Stimulated activated CD4-positive, alpha-beta T cell treated with anti-CD3 and anti-CD28 coated beads, Interleukin-2, amount 100 ng/mL, for 48 hours (primary cell): ENCODE measurements around the gene PCDHGA1.
"Not testable (repeated sequence)": the region's sequence is repeated elsewhere in the genome, so short reads cannot be mapped to it uniquely, and the experiment has no call there.

ENCODE experiments used
- DNase-seq, 2 donors: peaks; one replicate each; pipeline ENCODE4 v3.0.0-alpha.2; 2020

Gene PCDHGA1

DNA sequence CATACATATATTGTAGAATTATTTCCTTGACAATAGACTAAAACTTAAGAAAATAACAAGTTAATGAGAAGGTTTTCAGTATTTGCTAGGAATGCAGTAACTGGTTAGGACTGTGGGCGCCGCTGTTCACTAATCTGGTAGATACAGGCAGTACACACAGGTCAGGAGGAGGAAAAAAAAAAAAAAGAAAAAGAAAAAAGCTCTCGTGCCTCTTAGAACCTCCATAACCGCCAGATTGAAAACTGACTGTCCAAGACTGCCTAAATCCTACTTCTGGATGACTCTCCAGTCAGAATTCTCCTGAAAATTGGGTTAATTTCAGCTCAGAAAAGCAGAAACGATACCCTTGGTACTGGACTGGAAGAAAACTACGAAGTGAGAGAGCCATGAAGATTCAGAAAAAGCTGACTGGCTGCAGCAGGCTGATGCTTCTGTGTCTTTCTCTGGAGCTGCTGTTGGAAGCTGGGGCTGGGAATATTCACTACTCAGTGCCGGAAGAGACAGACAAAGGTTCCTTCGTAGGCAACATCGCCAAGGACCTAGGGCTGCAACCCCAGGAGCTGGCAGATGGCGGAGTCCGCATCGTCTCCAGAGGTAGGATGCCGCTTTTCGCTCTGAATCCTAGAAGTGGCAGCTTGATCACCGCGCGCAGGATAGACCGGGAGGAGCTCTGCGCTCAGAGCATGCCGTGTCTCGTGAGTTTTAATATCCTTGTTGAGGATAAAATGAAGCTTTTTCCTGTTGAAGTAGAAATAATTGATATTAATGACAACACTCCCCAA is at the start of gene PCDHGA1:
TSS of gene PCDHGA1 (plus strand) at position 216 of the 782 bp plus-strand sequence.
- DNase-seq: no peak

DNA sequence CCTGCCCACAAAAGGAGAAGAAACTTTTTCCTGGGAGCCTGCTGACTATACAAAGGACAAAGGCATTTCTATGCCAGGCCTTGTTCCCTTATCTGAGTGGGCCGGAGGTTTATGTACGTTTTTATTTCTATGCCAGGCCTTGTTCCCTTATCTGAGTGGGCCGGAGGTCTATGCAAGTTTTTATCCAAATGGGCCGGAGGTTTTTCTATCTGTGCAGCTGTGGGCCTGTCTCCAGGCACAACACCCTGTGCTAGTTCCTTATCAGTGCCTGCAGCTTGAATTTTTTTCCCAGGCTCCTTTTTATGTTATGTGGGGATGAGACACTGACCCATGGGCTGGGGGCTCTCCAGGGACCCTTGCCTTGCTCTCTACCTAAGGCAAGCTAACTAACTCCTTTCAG is 31.9 kb upstream of the PCDHGA1 start:
- DNase-seq: no peak

DNA sequence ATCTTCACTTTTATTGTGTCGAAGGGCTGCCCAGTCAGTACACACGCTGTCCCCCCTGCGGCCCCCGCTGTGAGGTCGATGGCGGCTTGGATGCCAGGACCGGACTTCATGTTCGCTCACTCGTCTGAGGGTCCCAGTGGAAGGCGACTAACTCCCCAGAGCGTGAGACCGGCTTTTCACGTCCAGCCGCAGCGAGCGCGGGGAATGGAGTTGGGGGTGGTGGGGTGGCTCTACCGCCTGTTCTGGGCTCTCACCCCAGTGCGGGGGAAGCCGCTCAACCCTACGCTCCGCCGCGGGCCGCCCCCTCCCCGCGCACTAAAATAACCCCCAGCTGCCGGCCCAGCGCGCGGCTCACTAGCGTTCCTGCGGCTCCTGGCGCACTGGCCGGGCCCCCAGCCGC is 26.6 kb upstream of the PCDHGA1 start, which contains the start of gene SLC25A2:
TSS of gene SLC25A2 (minus strand) at position 294 of the 400 bp plus-strand sequence. CDS start at position 110, 184 bp downstream.
- DNase-seq: no peak

DNA sequence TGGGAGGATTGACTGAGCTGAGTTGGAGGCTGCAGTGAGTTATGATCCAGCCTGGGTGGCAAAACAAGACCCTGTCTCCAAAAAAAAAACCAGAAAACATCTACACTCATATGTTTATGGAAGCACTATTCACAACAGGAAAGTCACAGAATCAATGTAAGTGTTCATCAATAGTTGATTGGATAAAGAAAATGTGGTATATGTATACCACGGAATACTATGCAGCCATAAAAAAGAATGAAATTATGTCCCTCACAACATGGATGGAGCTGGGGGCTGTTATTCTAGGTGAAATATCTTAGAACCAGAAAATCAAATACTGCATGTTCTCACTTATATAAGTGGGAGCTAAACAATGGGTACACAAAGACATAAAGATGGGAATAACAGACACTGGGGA is 23.7 kb upstream of the PCDHGA1 start:
- DNase-seq: no peak

DNA sequence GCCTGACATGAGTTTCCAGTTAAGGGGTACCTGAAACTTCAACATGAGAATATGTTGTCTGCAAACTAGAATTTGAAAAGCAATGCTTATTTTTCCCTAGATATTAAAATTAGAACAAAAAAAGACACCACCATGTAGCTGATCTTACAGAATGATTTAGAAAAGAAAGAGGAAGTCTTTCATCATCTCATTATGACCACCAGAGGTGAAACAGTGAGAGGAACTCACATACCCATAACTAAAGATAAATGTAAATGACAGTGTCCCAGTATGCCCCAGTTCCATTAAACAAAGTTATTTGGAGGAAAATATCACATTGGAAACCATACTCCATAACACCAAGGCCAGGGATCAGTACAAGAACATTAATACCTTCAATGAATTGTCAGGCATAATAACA is 16.6 kb upstream of the PCDHGA1 start:
- DNase-seq: no peak

- DNase-seq: not testable (repeated sequence)
These were observed 13.4 kb upstream of the PCDHGA1 start for GRCh38 chr5:141316963-141317362.

DNA sequence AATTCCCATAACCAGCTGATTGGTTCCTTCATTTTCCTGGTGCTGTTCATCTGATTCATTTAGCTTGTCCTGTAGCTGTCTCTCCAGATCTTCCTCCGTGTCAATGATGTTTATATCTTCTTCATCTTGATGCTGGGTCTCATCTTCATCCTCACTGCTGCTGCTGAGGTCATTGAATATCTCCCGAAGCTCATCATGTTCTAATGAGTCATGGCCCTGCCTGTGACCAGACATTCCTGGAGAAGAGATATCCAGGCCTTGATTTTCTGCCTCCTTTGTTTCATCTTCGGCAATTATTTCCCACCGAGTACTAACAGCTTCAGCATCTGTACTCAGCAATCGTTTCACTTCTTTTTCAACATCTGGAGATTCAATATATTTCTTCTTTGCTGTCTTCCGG is 11.1 kb upstream of the PCDHGA1 start:
- no peak for DNase-seq

DNA sequence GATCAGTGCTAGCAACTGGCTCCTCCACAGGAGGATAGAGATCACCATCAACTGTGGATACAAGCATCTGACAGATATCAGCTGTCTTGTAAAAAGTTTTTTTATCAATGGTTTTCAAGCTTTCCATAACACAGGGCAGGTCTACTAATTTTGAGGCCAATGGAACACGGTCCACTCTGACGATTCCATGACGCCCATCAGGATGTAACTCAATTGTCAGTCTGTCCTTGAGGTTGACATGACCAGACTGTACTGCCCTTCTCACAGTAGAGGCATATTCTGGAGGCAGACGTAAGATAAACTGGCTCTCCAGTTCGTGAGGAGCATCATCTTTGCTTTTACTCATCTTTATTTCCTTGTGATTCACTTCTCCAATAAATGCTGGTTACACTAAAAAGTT is 10.6 kb upstream of the PCDHGA1 start:
- DNase-seq: no peak

DNA sequence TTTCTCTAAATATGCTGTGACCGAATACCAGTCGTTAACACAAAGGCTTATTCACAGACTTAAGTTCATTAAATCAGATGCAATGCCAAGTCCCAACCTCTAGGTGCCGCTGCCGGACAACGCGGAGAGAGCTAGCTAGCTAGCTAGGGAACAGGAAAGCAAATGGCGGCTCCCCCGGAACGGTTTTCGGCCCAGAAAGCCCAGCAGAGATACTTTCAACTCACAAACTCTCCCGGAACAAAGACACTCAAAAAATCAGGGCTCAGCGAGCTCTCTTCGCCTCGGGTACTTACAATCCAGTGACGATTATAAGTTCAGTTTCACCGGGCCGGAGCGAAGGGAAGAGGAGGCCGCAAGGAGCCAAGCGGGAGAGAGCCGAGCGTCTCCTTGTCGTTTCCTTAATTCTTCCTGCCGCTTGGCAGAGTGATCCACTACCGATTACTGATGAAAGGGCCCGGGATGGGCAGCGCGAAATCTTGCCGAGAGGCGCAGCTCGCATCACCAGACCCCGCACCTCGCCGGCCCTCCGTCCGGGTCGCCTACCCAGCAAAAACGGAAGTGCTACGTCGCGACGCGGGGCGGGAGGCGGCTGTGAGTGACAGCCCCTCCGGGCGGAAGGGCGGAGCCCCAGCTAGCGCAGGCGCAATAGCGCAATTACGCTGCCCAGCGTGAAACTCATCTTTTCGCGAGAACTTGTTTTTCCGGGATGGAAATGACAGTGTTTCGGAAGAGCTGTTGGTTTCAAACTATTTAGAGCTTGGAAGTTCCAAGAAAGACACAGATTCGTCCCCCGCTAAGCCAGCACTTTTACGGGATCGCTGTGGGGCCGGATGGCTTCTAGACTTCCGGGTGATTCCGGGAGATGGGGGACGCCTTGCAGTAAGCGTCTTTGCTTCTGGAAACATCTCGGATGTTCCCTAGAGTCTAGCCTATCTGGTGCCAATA is 9.8 kb upstream of the PCDHGA1 start, which contains the start of gene TAF7:
TSS of gene TAF7 (minus strand) at position 560 of the 945 bp plus-strand sequence. CDS start 740 bp downstream, outside the sequence.
- DNase-seq: peak; percentile 84 to 90

GRCh38 chr5:141322261-141322660 is 8.1 kb upstream of the PCDHGA1 start:
- no peak for DNase-seq

- peak; percentile 34 to 52 for DNase-seq
These were observed 4.0 kb upstream of the PCDHGA1 start for GRCh38 chr5:141326088-141326854.

DNA sequence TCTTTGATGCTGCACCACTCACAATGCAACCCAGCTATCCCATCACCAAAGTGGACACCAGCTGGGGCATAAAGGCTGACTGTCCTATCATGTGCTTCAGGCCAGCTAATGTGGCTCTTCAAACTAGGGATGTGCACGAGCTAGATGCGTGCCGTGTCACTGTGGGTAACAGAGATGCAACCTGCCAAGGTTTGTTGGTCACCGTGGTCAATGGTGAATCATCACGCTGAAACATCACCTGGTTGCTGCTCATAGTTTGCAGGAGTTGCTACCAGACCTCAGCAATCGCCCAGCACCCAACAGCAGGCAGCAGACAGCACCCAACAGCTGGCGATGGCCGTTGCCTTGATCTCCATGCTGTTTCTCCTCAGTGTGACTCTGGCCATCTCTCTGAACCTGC is 2.1 kb upstream of the PCDHGA1 start:
- no peak for DNase-seq

DNA sequence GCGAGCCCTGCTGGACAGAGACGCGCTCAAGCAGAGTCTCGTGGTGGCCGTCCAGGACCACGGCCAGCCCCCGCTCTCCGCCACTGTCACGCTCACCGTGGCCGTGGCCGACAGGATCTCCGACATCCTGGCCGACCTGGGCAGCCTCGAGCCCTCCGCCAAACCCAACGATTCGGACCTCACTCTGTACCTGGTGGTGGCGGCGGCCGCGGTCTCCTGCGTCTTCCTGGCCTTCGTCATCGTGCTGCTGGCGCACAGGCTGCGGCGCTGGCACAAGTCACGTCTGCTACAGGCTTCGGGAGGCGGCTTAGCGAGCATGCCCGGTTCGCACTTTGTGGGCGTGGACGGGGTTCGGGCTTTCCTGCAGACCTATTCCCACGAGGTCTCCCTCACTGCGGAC is 2.3 kb downstream of the PCDHGA1 start:
- DNase-seq: not testable (repeated sequence)

DNA sequence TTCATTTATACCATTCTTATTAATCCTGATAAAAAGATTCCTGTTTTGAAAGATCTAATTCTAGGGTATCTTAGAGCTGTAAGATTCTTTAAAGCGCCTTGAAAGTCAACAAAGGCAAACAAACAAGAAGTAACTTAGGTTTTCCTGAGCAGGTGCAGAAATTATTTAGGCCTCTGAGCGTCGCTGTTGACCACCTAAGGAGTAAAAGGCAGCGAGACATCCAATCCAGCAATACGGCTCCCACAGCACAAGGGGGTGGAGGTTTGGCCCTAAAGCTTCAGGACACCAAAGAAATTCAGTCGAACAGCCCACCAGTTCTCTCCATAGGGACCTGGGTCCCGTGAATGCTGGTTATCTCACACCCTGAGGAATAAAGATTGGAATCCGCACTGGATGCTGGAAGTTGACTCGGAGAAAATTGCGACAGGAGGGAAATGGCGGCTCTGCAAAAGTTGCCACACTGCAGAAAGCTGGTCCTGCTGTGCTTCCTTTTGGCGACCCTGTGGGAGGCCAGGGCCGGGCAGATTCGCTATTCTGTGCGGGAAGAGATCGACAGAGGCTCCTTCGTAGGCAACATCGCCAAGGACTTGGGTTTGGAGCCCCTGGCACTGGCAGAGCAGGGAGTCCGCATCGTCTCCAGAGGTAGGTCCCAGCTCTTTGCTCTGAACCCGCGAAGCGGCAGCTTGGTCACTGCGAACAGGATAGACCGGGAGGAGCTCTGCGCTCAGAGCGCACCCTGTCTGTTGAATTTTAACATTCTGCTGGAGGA is 8.4 kb downstream of the PCDHGA1 start, which contains the start of gene PCDHGA2:
TSS of gene PCDHGA2 (plus strand) at position 223 of the 769 bp plus-strand sequence.
- DNase-seq: no peak

DNA sequence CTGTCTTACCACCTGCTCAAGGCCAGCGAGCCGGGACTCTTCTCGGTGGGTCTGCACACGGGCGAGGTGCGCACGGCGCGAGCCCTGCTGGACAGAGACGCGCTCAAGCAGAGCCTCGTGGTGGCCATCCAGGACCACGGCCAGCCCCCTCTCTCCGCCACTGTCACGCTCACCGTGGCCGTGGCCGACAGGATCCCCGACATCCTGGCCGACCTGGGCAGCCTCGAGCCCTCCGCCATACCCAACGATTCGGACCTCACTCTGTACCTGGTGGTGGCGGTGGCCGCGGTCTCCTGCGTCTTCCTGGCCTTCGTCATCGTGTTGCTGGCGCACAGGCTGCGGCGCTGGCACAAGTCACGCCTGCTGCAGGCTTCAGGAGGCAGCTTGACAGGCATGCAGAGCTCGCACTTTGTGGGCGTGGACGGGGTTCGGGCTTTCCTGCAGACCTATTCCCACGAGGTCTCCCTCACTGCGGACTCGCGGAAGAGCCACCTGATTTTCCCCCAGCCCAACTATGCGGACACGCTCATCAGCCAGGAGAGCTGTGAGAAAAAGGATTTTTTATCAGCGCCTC is 10.6 kb downstream of the PCDHGA1 start:
- DNase-seq: not testable (repeated sequence)

GRCh38 chr5:141342773-141343172 is 12.5 kb downstream of the PCDHGA1 start:
- no peak for DNase-seq

- no peak for DNase-seq
These were observed 13.1 kb downstream of the PCDHGA1 start, which contains the start of gene PCDHGA3 for GRCh38 chr5:141343242-141343952. TSS of gene PCDHGA3 (plus strand) at chr5:141343829. CDS start at chr5:141344034, 205 bp downstream.

DNA sequence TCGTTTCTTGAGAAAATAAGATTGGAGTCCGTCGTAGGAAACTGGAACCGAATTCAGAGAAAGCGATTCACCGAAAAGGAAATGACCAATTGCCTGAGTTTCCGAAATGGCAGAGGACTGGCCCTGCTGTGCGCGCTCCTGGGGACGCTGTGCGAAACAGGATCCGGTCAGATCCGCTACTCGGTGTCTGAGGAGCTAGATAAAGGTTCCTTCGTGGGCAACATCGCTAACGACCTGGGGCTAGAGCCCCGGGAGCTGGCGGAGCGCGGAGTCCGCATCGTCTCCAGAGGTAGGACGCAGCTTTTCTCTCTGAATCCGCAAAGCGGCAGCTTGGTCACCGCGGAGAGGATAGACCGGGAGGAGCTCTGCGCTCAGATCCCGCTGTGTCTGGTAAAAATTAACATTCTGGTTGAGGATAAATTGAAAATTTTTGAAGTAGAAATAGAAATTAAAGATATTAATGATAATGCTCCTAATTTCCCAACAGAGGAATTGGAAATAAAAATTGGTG is 13.7 kb downstream of the PCDHGA1 start:
- DNase-seq: no peak

- no peak for DNase-seq
These were observed 15.0 kb downstream of the PCDHGA1 start for GRCh38 chr5:141345327-141345726.

DNA sequence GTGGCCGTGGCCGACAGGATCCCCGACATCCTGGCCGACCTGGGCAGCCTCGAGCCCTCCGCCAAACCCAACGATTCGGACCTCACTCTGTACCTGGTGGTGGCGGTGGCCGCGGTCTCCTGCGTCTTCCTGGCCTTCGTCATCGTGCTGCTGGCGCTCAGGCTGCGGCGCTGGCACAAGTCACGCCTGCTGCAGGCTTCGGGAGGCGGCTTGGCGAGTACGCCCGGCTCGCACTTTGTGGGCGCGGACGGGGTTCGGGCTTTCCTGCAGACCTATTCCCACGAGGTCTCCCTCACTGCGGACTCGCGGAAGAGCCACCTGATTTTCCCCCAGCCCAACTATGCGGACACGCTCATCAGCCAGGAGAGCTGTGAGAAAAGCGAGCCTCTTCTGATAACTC is 15.7 kb downstream of the PCDHGA1 start:
- not testable (repeated sequence) for DNase-seq
